NCI-H2029 treated with DMSO at 0.1 percent for 48 hours (cell line): ENCODE measurements around the gene NADSYN1.
"Not testable (repeated sequence)": the region's sequence is repeated elsewhere in the genome, so short reads cannot be mapped to it uniquely, and the experiment has no call there.

Experiments
- DNase-seq: peaks from one replicate; lab custom pipeline; 2025; lab: John Stamatoyannopoulos, UW

Gene NADSYN1

GRCh38 chr11:71527576-71528210 lies 74.7 kb downstream of the NADSYN1 start:
- no peak for DNase-seq

- DNase-seq, result no peak
Measured at GRCh38 chr11:71530602-71531001, 77.6 kb downstream of the NADSYN1 start.

GRCh38 chr11:71532036-71532610 lies 79.1 kb downstream of the NADSYN1 start:
- DNase-seq, result no peak

GRCh38 chr11:71534711-71535608 lies 82.0 kb downstream of the NADSYN1 start:
- not testable (repeated sequence) for DNase-seq

GRCh38 chr11:71535825-71536224 lies 82.8 kb downstream of the NADSYN1 start:
- no peak for DNase-seq

GRCh38 chr11:71537537-71537936 lies 84.5 kb downstream of the NADSYN1 start:
- no peak for DNase-seq

- DNase-seq, result not testable (repeated sequence)
Measured at GRCh38 chr11:71537977-71538665, 85.1 kb downstream of the NADSYN1 start, which contains the start of gene KRTAP5-8. TSS of gene KRTAP5-8 (plus strand) at chr11:71538025. CDS start at chr11:71538056, 31 bp downstream.

GRCh38 chr11:71538666-71538990 lies 85.6 kb downstream of the NADSYN1 start:
- no peak for DNase-seq

- no peak for DNase-seq
Measured at GRCh38 chr11:71539017-71539416, 86.0 kb downstream of the NADSYN1 start.

- DNase-seq, result not testable (repeated sequence)
Measured at GRCh38 chr11:71539971-71540370, 87.0 kb downstream of the NADSYN1 start.

GRCh38 chr11:71540521-71541304 lies 87.7 kb downstream of the NADSYN1 start:
- DNase-seq, result not testable (repeated sequence)

GRCh38 chr11:71542382-71542781 lies 89.4 kb downstream of the NADSYN1 start:
- no peak for DNase-seq

GRCh38 chr11:71542879-71543777 lies 90.1 kb downstream of the NADSYN1 start:
- no peak for DNase-seq

GRCh38 chr11:71543866-71544265 lies 90.9 kb downstream of the NADSYN1 start:
- DNase-seq, result no peak

GRCh38 chr11:71544525-71545214 lies 91.7 kb downstream of the NADSYN1 start:
- no peak for DNase-seq

GRCh38 chr11:71545405-71545966 lies 92.5 kb downstream of the NADSYN1 start:
- no peak for DNase-seq

- no peak for DNase-seq
Measured at GRCh38 chr11:71548120-71548519, 95.1 kb downstream of the NADSYN1 start, which contains the start of gene KRTAP5-9. TSS of gene KRTAP5-9 (plus strand) at chr11:71548420. CDS start at chr11:71548658, 238 bp downstream.

- DNase-seq, result no peak
Measured at GRCh38 chr11:71548716-71549151, 95.7 kb downstream of the NADSYN1 start.
